Natural killer cell (primary cell): ENCODE measurements around the gene TRAK1. TPM values are rescaled to one million over a fixed set of nuclear protein-coding genes. Genes with fewer than 3 reads are reported as not detected.
A peak's percentile ranks its signal among the peaks of the same experiment; 100 is the strongest.

Experiments used
- ATAC-seq, 3 donors: fragments of 150-1000 bp in 2 of 3; fragments of 200-7000 bp in 1 of 3; cut with Tn5 transposase; 1 replicate in 1 of 3; 2 replicates in 2 of 3; pipeline ENCODE4 v1.10.0; 2021; ENCODE audit warnings: mild to moderate bottlenecking in 2 of 3, moderate library complexity in 2 of 3
- DNase-seq, 2 donors: peaks; one replicate each; pipeline versions ENCODE4 v3.0.0 to v3.0.0-alpha.2; 2013 to 2021; ENCODE audit warnings: mixed read lengths in 1 of 2
- H3K27ac ChIP-seq: one replicate; pipeline ENCODE4 v1.5.1; 2013; ENCODE audit warnings: mild to moderate bottlenecking, low read length
- H3K27me3 ChIP-seq: one replicate; pipeline ENCODE4 v1.6.1; 2013; ENCODE audit warnings: low read length; ENCODE audit not compliant: control insufficient read depth, insufficient read depth
- H3K36me3 ChIP-seq: one replicate; pipeline ENCODE4 v1.6.1; 2013; ENCODE audit warnings: low read length; ENCODE audit not compliant: control insufficient read depth, insufficient read depth
- H3K4me1 ChIP-seq: one replicate; pipeline ENCODE4 v1.6.1; 2013; ENCODE audit warnings: low read length; ENCODE audit not compliant: control insufficient read depth, insufficient read depth
- H3K4me3 ChIP-seq: one replicate; pipeline ENCODE4 v1.5.1; 2013; ENCODE audit warnings: low read length
- H3K9me3 ChIP-seq: one replicate; pipeline ENCODE4 v1.6.1; 2013; ENCODE audit warnings: low read length; ENCODE audit not compliant: control insufficient read depth, insufficient read depth
- H3K27ac Mint-ChIP-seq, 2 donors: one replicate each; pipeline ENCODE4 v1.8.0; 2022; ENCODE audit warnings: mild to moderate bottlenecking in 2 of 2, mixed read lengths in 2 of 2, moderate library complexity in 1 of 2
- H3K27me3 Mint-ChIP-seq, 2 donors: one replicate each; pipeline ENCODE4 v1.8.0; 2022; ENCODE audit warnings: low read depth in 2 of 2, mixed read lengths in 2 of 2
- H3K36me3 Mint-ChIP-seq: one replicate; pipeline ENCODE4 v1.8.0; 2022; ENCODE audit warnings: mixed read lengths
- H3K4me1 Mint-ChIP-seq, 2 donors: one replicate each; pipeline ENCODE4 v1.8.0; 2022; ENCODE audit warnings: mixed read lengths in 2 of 2
- H3K4me3 Mint-ChIP-seq: one replicate; pipeline ENCODE4 v1.8.0; 2022; ENCODE audit warnings: mild to moderate bottlenecking, moderate library complexity, mixed read lengths
- H3K9me3 Mint-ChIP-seq, 2 donors: one replicate each; pipeline ENCODE4 v1.8.0; 2022; ENCODE audit warnings: mixed read lengths in 2 of 2
- WGBS: methylation state at CpG from one replicate; pipeline ENCODE4 v1.1.7; 2013; ENCODE audit warnings: missing lambda C conversion rate; ENCODE audit not compliant: insufficient coverage; 5-methylcytosine and 5-hydroxymethylcytosine counted together
- intact Hi-C: fragments of 100-400 bp; cut with micrococcal nuclease; formaldehyde crosslinking; loops from one replicate; pipeline ENCODE4 v1.14.2; 2022
- total RNA-seq, 4 donors: library from RNA; stranded (reverse); fragments of 120-200 nt in 1 of 4; gene quantifications; one replicate each; pipeline versions ENCODE4 v1.2.3 to v1.2.4, GENCODE V29; 2013 to 2022
- TF ChIP-seq, protein P1 (sequence below): fragments of 200-600 bp; IDR thresholded peaks from one replicate; pipeline ENCODE4 v1.8.0; 2022; ENCODE audit warnings: antibody characterized with exemption

Gene TRAK1
- total RNA-seq, 3 donors from 2014 or later (not counting 1 experiment from before 2014, with no cell fraction given): 30.7 to 31.8 (median 31.8) TPM

- DNase-seq (no peak), ATAC-seq (no peak)
- H3K36me3 ChIP-seq: no peaks in the 10 kb centered on the region
- no peak overlapping the region for H3K27ac ChIP-seq
- Mint-ChIP-seq H3K36me3 (no peaks in the 10 kb centered on the region), H3K27me3 (no peaks in the 10 kb centered on the region), H3K4me3 (no peak overlapping the region), H3K4me1 (peaks cover 31 to 34% of the 10 kb centered on the region in 2 donors), H3K9me3 (no peaks in the 10 kb centered on the region), H3K27ac (peak overlapping the region in 1 of 2 donors; percentile 87)
- no peaks in the 10 kb centered on the region for H3K9me3 ChIP-seq
- H3K4me1 ChIP-seq: peaks cover 17% of the 10 kb centered on the region
- no peaks in the 10 kb centered on the region for H3K27me3 ChIP-seq
- H3K4me3 ChIP-seq: no peak overlapping the region
- WGBS: 93% methylated on average over 3 of the region's 3 CpGs
- TF ChIP-seq, protein P1, sequence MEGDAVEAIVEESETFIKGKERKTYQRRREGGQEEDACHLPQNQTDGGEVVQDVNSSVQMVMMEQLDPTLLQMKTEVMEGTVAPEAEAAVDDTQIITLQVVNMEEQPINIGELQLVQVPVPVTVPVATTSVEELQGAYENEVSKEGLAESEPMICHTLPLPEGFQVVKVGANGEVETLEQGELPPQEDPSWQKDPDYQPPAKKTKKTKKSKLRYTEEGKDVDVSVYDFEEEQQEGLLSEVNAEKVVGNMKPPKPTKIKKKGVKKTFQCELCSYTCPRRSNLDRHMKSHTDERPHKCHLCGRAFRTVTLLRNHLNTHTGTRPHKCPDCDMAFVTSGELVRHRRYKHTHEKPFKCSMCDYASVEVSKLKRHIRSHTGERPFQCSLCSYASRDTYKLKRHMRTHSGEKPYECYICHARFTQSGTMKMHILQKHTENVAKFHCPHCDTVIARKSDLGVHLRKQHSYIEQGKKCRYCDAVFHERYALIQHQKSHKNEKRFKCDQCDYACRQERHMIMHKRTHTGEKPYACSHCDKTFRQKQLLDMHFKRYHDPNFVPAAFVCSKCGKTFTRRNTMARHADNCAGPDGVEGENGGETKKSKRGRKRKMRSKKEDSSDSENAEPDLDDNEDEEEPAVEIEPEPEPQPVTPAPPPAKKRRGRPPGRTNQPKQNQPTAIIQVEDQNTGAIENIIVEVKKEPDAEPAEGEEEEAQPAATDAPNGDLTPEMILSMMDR: no peak
- intact Hi-C loops: no loop called here
Observed at GRCh38 chr3:42172047-42172654, 81.0 kb downstream of the TRAK1 start.

- H3K9me3 Mint-ChIP-seq: no peaks in the 10 kb centered on the region
- intact Hi-C loops: no loop called here
- no peak overlapping the region for H3K4me3 Mint-ChIP-seq
- DNase-seq: no peak
- Histone ChIP-seq H3K4me1 (peaks cover 17% of the 10 kb centered on the region), H3K27ac (peak overlapping the region; percentile 44), H3K27me3 (no peaks in the 10 kb centered on the region), H3K9me3 (no peaks in the 10 kb centered on the region), H3K4me3 (no peak overlapping the region), H3K36me3 (no peaks in the 10 kb centered on the region)
- peaks cover 35 to 39% of the 10 kb centered on the region in 2 donors for H3K4me1 Mint-ChIP-seq
- H3K36me3 Mint-ChIP-seq: no peaks in the 10 kb centered on the region
- 16% methylated on average over 6 of the region's 6 CpGs for WGBS
- peak overlapping the region; percentile 69 to 87 for H3K27ac Mint-ChIP-seq
- peak in 1 of 3 donors; percentile 45 for ATAC-seq
- TF ChIP-seq, protein P1: no peak
- H3K27me3 Mint-ChIP-seq: no peaks in the 10 kb centered on the region
Observed at GRCh38 chr3:42173307-42173706, 82.2 kb downstream of the TRAK1 start.

- Histone ChIP-seq H3K4me1 (peaks cover 17% of the 10 kb centered on the region), H3K4me3 (no peak overlapping the region), H3K36me3 (no peaks in the 10 kb centered on the region), H3K27me3 (no peaks in the 10 kb centered on the region), H3K9me3 (no peaks in the 10 kb centered on the region), H3K27ac (no peak overlapping the region)
- WGBS: 91% methylated on average over 8 of the region's 10 CpGs
- H3K9me3 Mint-ChIP-seq: no peaks in the 10 kb centered on the region
- TF ChIP-seq, protein P1: no peak
- H3K27me3 Mint-ChIP-seq: no peaks in the 10 kb centered on the region
- no peaks in the 10 kb centered on the region for H3K36me3 Mint-ChIP-seq
- H3K4me1 Mint-ChIP-seq: peaks cover 29 to 40% of the 10 kb centered on the region in 2 donors
- no peak overlapping the region for H3K27ac Mint-ChIP-seq
- ATAC-seq (no peak), DNase-seq (no peak)
- intact Hi-C loops: no loop called here
- no peak overlapping the region for H3K4me3 Mint-ChIP-seq
Observed at GRCh38 chr3:42174679-42175385, 83.7 kb downstream of the TRAK1 start.
